Endothelial cell of umbilical vein (primary cell): ENCODE data around the gene CMC4.

Source experiments
- EZH2 ChIP-seq: IDR thresholded peaks from 2 replicates; pipeline ENCODE4 v1.6.1; 2012; ENCODE audit warnings: borderline replicate concordance, low read depth, mild to moderate bottlenecking, moderate library complexity, low read length, inconsistent platforms; ENCODE audit not compliant: severe bottlenecking
- MYC ChIP-seq: IDR thresholded peaks from one replicate; pipeline ENCODE4 v1.6.1; 2011; ENCODE audit warnings: mild to moderate bottlenecking, low read depth, low read length
- POLR2A ChIP-seq: IDR thresholded peaks from 2 replicates; pipeline ENCODE4 v1.6.1; 2012; ENCODE audit warnings: low read depth, mild to moderate bottlenecking, control low read depth, low read length
- POLR2AphosphoS5 ChIP-seq: IDR thresholded peaks from 2 replicates; pipeline ENCODE4 v1.6.1; 2012; ENCODE audit warnings: low read depth, mild to moderate bottlenecking, control low read depth, low read length, moderate library complexity; ENCODE audit not compliant: insufficient read depth
- TF ChIP-seq, protein P1 (sequence below), 2 donors: IDR thresholded peaks; 1 replicate in 1 of 2; 2 replicates in 1 of 2; pipeline ENCODE4 v1.5.1; 2011; ENCODE audit warnings: low read length in 2 of 2, mild to moderate bottlenecking in 2 of 2, moderate library complexity in 2 of 2, control low read depth in 1 of 2, inconsistent platforms in 1 of 2, low read depth in 1 of 2; ENCODE audit not compliant: insufficient read depth in 1 of 2; ENCODE audit errors: extremely low read depth in 1 of 2

DNA sequence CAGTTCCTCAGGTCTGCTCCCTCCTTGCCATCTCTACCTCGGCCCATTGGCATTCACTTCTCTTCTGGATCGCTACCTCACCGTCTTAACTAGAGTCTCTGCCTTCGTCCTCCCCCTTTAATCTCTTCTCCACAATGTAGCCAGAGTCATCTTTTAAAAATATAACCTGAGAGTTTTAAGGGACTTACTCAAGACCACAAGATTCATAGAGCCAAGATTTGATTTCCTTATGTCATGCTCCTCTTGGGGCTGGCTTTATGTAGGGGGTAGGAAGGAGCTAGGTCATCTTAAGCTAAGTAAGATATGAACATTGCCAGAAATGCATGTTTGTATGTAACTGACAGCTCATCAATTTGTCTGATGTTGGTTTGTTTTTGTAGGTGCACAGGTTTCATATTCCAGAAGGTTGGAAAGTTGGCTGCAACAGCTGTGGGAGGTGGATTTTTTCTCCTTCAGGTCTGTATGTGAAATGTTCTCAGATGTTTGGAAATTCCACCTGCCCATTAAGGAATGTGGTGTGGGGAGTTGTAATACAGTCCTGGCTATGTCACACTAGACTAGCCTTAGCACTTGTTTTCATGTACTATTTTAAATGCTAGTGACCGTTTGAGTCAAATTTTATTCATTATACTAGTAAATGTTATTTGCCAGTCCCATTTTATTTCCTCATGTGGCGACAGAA is 24.7 kb downstream of the CMC4 start:
- TF ChIP-seq, protein P1, sequence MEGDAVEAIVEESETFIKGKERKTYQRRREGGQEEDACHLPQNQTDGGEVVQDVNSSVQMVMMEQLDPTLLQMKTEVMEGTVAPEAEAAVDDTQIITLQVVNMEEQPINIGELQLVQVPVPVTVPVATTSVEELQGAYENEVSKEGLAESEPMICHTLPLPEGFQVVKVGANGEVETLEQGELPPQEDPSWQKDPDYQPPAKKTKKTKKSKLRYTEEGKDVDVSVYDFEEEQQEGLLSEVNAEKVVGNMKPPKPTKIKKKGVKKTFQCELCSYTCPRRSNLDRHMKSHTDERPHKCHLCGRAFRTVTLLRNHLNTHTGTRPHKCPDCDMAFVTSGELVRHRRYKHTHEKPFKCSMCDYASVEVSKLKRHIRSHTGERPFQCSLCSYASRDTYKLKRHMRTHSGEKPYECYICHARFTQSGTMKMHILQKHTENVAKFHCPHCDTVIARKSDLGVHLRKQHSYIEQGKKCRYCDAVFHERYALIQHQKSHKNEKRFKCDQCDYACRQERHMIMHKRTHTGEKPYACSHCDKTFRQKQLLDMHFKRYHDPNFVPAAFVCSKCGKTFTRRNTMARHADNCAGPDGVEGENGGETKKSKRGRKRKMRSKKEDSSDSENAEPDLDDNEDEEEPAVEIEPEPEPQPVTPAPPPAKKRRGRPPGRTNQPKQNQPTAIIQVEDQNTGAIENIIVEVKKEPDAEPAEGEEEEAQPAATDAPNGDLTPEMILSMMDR (IDR thresholded peaks at IDR 0.05; ENCODE audit: extremely low read depth in 1 of 2, insufficient read depth in 1 of 2, low read depth in 1 of 2, low read length in 2 of 2) = no peak
- TF ChIP-seq POLR2A = no peak
- TF ChIP-seq POLR2AphosphoS5 = no peak
- no peak for TF ChIP-seq MYC
- no peak for TF ChIP-seq EZH2
